ENCODE results near the gene CAAP1. TPM values are rescaled to one million over a fixed set of nuclear protein-coding genes. Genes with fewer than 3 reads are reported as not detected.

CAAP1 gene
- total RNA-seq, 1 experiment from 2014 or later, result 30.5 TPM

DNA sequence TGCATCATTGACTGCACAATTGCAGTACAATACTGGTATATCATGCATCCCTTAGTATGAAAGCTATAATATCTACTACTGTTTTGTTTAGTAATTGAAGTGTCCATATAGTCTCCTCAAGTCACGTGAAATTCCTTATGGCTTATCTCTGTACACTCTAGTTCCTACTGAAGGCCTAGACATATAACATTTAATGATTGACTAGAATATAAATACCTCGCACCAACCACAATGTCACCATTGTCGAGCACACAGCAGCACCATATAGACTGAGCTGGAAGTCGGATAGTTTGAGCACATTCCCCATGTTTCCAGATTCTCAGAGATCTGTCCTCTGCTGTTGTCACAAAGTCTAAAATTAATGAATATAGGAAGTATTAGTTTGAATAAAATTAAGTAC, 33.0 kb upstream of the CAAP1 start:
- WGBS (ENCODE audit: extremely low coverage, insufficient read length, low lambda C conversion rate), result no CpG with 5 or more reads among the region's 4 CpGs
- peaks cover 30 to 69% (median 62%) of the 10 kb centered on the region in 3 experiments; a peak in 6 of 7 replicates for H3K36me3 Mint-ChIP-seq (ENCODE audit: insufficient read depth in 1 of 3, low read depth in 3 of 3)

More for the DNA sequence above, 33.0 kb upstream of the CAAP1 start:
- Histone ChIP-seq H3K56ac (ENCODE audit: insufficient read length, low read depth, low read length) (no peak overlapping the region), H3K4me1 (ENCODE audit: insufficient read depth, low read length) (no peaks in the 10 kb centered on the region), H4K5ac (ENCODE audit: insufficient read length, low read depth, low read length) (no peak overlapping the region), H3K79me2 (ENCODE audit: insufficient read depth, low read length) (peaks cover 2% of the 10 kb centered on the region; the same call in 1 of the 2 replicates), H3K27ac (ENCODE audit: insufficient read length, low read depth, low read length) (no peak overlapping the region), H3T11ph (ENCODE audit: low read length) (no peak overlapping the region), H2BK5ac (ENCODE audit: insufficient read length, low read length) (no peak overlapping the region), H3K14ac (ENCODE audit: insufficient read depth, low read length) (no peak overlapping the region), H4K20me1 (ENCODE audit: control insufficient read depth, insufficient read depth, insufficient read length) (no peaks in the 10 kb centered on the region), H2BK12ac (ENCODE audit: insufficient read length, low read depth, low read length) (no peak overlapping the region), H3K23ac (ENCODE audit: insufficient read length, low read depth, low read length) (no peak overlapping the region), H2BK120ac (ENCODE audit: low read depth, low read length, poor library complexity, severe bottlenecking) (no peak overlapping the region), H3K23me2 (ENCODE audit: insufficient read length, low read depth, low read length, poor library complexity, severe bottlenecking) (no peaks in the 10 kb centered on the region), H3K27me3 (ENCODE audit: insufficient read depth, low read length) (no peaks in the 10 kb centered on the region), H3K9me3 (ENCODE audit: control insufficient read depth, low read depth, low read length) (no peaks in the 10 kb centered on the region), H2BK20ac (ENCODE audit: low read depth, low read length, poor library complexity, severe bottlenecking) (no peak overlapping the region), H4K91ac (ENCODE audit: insufficient read length, low read depth, low read length) (no peak overlapping the region), H3K4me2 (ENCODE audit: insufficient read depth, insufficient read length, low read length) (no peak overlapping the region), H3K79me1 (ENCODE audit: insufficient read depth, low read depth, low read length, poor library complexity, severe bottlenecking) (no peaks in the 10 kb centered on the region), H3K18ac (ENCODE audit: insufficient read length, low read depth, low read length) (no peak overlapping the region), H2BK15ac (ENCODE audit: low read depth, low read length) (no peak overlapping the region), H2AFZ (ENCODE audit: low read length) (no peak overlapping the region), H3K4ac (ENCODE audit: low read depth, low read length) (no peak overlapping the region), H4K8ac (replicated peaks; ENCODE audit: insufficient read length, low read depth, low read length) (no peak overlapping the region), H2AK5ac (ENCODE audit: insufficient read length, low read length) (no peak overlapping the region), H3K9ac (ENCODE audit: extremely low read depth, insufficient read length, low read length) (no peak overlapping the region)
- TF ChIP-seq, protein P1, sequence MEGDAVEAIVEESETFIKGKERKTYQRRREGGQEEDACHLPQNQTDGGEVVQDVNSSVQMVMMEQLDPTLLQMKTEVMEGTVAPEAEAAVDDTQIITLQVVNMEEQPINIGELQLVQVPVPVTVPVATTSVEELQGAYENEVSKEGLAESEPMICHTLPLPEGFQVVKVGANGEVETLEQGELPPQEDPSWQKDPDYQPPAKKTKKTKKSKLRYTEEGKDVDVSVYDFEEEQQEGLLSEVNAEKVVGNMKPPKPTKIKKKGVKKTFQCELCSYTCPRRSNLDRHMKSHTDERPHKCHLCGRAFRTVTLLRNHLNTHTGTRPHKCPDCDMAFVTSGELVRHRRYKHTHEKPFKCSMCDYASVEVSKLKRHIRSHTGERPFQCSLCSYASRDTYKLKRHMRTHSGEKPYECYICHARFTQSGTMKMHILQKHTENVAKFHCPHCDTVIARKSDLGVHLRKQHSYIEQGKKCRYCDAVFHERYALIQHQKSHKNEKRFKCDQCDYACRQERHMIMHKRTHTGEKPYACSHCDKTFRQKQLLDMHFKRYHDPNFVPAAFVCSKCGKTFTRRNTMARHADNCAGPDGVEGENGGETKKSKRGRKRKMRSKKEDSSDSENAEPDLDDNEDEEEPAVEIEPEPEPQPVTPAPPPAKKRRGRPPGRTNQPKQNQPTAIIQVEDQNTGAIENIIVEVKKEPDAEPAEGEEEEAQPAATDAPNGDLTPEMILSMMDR (conservative IDR thresholded peaks at IDR 0.05), result no peak
- Mint-ChIP-seq H3K27me3 (ENCODE audit: low read depth) (no peaks in the 10 kb centered on the region), H3K9me3 (no peaks in the 10 kb centered on the region), H3K27ac (no peak overlapping the region), H3K4me1 (no peaks in the 10 kb centered on the region), H3K4me3 (no peak overlapping the region)
- no peak for DNase-seq
